Body of pancreas (tissue), 4 donors: ENCODE data around the gene ARSG.

Source experiments
- POLR2A ChIP-seq, 3 donors: fragments of 450-650 bp; IDR thresholded peaks; one replicate each; pipeline ENCODE4 v1.6.1; 2016; ENCODE audit warnings: antibody characterized with exemption in 3 of 3, mild to moderate bottlenecking in 2 of 3
- TF ChIP-seq, protein P1 (sequence below), 7 experiments: fragments of 450-650 bp in 4 of 7; fragments of 200-600 bp in 3 of 7; sonication (generic) in 3 of 7; IDR thresholded peaks; one replicate each; pipeline ENCODE4 v1.5.1; 2016 to 2019; ENCODE audit warnings: antibody characterized with exemption in 7 of 7

DNA sequence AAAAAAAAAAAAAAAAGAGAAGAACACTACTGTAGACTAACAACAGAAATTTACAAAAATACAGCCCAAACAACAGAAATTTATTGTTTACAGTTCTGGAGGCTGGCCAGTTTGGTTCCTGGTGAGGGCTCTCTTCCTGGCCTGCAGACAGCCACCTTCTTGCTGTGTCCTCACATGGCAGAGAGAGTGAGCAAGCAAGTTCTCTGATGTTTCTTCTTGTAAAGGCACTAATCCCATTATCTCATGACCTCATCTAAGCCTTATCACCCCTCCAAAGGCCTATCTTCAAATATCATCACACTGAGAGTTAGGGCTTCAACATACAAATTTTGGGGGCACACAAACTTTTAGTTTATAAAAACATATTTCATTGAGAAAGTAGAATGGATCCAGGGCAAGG, 7.3 kb downstream of the ARSG start:
- TF ChIP-seq POLR2A (IDR thresholded peaks at IDR 0.05): no peak
- TF ChIP-seq, protein P1, sequence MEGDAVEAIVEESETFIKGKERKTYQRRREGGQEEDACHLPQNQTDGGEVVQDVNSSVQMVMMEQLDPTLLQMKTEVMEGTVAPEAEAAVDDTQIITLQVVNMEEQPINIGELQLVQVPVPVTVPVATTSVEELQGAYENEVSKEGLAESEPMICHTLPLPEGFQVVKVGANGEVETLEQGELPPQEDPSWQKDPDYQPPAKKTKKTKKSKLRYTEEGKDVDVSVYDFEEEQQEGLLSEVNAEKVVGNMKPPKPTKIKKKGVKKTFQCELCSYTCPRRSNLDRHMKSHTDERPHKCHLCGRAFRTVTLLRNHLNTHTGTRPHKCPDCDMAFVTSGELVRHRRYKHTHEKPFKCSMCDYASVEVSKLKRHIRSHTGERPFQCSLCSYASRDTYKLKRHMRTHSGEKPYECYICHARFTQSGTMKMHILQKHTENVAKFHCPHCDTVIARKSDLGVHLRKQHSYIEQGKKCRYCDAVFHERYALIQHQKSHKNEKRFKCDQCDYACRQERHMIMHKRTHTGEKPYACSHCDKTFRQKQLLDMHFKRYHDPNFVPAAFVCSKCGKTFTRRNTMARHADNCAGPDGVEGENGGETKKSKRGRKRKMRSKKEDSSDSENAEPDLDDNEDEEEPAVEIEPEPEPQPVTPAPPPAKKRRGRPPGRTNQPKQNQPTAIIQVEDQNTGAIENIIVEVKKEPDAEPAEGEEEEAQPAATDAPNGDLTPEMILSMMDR (IDR thresholded peaks at IDR 0.05): no peak
